ENCODE data around the gene TBC1D19. TPM values are rescaled to one million over a fixed set of nuclear protein-coding genes. Genes with fewer than 3 reads are reported as not detected.

The TBC1D19 gene
- total and polyA plus RNA-seq, 2 donors: 9.7 to 43.3 TPM

DNA sequence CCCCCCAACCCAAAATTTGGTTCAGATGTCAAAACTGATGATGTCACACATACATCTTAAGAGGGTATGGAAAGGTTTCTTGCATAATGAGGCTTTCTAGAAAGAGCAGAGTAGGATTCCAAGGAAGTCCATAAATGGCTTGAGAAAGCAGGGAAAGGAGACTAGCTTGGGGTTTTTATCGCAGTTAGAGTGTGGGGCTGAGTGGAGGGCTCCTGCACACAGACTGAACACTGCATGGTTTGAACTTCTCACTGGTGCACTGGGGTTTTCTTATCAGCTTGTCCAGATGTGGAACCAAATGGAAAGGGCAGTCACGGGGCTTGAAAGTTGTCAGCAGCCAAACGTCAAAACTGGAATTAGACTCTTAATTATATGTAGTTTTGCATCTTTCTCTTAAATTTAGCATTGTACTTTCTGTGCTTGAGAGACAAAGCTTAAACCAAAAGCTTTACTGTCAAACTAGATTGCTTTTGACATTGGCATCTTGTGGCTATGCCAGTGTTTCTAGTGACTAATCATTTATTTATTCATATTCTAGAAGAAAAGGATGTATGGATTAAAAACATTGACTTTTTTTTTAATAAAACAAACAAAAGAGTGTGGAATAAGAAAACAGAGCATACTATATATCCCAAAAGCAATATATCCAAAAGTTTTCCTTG, 198.4 kb downstream of the TBC1D19 start:
- no peaks in the 10 kb centered on the region for H3K27me3 ChIP-seq (ENCODE audit: control insufficient read depth in 2 of 2, insufficient read depth in 1 of 2, low read length in 1 of 2)
- peaks cover 0 to 6% of the 10 kb centered on the region in 2 donors for H3K4me1 ChIP-seq (ENCODE audit: control insufficient read depth in 2 of 2, insufficient read depth in 2 of 2, low read length in 2 of 2)
- peaks cover 5 to 10% of the 10 kb centered on the region in 2 donors for H3K36me3 ChIP-seq (ENCODE audit: control insufficient read depth in 2 of 2, insufficient read depth in 2 of 2, low read length in 1 of 2)
- DNase-seq (ENCODE audit: low read depth in 6 of 9, low spot score in 9 of 9): no peak
- no peak overlapping the region for H3K4me3 ChIP-seq (ENCODE audit: low read length in 2 of 2)
- H3K9me3 ChIP-seq (ENCODE audit: control insufficient read depth in 2 of 2, insufficient read depth in 1 of 2, low read length in 1 of 2): no peaks in the 10 kb centered on the region
- 57% methylated on average over 3 of the region's 3 CpGs for WGBS
- H3K27ac ChIP-seq (ENCODE audit: low read depth in 1 of 2, low read length in 1 of 2): no peak overlapping the region

DNA sequence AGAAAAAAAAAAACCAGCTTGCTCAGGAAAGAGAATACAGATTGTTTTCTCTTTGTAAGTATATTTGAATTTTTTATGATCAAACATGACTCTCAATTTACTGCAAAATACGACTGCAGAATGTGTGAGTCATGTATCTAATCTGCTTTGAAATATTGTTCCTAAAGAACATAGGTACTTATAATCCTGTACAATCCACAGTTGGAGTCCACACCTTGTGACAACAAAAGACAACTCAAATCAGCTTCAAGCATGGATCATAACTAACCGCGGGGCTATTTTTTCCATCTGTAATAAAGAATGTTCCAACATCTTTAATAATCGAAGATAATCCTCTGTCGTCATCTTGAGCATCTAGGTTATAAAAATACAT, 198.9 kb downstream of the TBC1D19 start:
- WGBS: 85% methylated on average over 5 of the region's 5 CpGs
- no peaks in the 10 kb centered on the region for H3K9me3 ChIP-seq (ENCODE audit: control insufficient read depth in 2 of 2, insufficient read depth in 1 of 2, low read length in 1 of 2)
- H3K36me3 ChIP-seq (ENCODE audit: control insufficient read depth in 2 of 2, insufficient read depth in 2 of 2, low read length in 1 of 2): peaks cover 2 to 10% of the 10 kb centered on the region in 2 donors
- no peak overlapping the region for H3K27ac ChIP-seq (ENCODE audit: low read depth in 1 of 2, low read length in 1 of 2)
- peaks cover 3 to 11% of the 10 kb centered on the region in 2 donors for H3K4me1 ChIP-seq (ENCODE audit: control insufficient read depth in 2 of 2, insufficient read depth in 2 of 2, low read length in 2 of 2)
- H3K4me3 ChIP-seq (ENCODE audit: low read length in 2 of 2): no peak overlapping the region
- H3K27me3 ChIP-seq (ENCODE audit: control insufficient read depth in 2 of 2, insufficient read depth in 1 of 2, low read length in 1 of 2): no peaks in the 10 kb centered on the region
- no peak for DNase-seq (ENCODE audit: low read depth in 6 of 9, low spot score in 9 of 9)

DNA sequence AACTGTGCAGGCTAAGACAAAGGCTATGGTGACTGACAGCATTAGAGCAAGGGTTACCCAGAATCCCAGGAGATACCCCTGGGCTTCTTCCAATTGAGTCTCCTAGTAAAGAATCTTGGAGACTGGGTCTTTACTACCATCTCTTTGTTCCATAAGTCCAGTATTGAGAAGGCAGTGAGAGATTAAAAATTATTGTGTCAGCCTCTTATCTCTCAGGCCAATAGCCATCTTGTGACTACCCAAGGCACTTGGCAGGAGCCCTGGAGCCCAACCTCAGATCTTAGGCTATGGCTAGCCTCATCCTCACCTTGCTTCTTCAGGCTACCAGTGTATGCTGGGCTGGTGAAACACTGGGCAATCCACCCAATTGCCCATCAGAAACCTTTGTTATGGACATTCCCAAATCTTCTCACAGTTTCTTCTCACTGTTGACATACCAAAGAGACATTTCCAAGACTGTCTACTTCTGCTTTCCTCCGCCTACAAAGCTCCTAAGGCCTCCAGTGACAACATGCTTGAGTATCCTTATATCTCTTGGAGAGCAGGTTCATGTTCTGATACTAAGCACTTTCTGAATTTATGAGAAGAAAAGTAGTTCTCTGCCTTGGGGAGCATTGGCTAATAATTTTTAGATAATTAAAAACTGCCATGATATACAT, 200.5 kb downstream of the TBC1D19 start:
- Histone ChIP-seq H3K27ac (ENCODE audit: low read depth in 1 of 2, low read length in 1 of 2) (no peak overlapping the region), H3K4me1 (ENCODE audit: control insufficient read depth in 2 of 2, insufficient read depth in 2 of 2, low read length in 2 of 2) (peaks cover 10 to 18% of the 10 kb centered on the region in 2 donors), H3K9me3 (ENCODE audit: control insufficient read depth in 2 of 2, insufficient read depth in 1 of 2, low read length in 1 of 2) (no peaks in the 10 kb centered on the region), H3K36me3 (ENCODE audit: control insufficient read depth in 2 of 2, insufficient read depth in 2 of 2, low read length in 1 of 2) (peaks cover 2 to 10% of the 10 kb centered on the region in 2 donors), H3K4me3 (ENCODE audit: low read length in 2 of 2) (no peak overlapping the region), H3K27me3 (ENCODE audit: control insufficient read depth in 2 of 2, insufficient read depth in 1 of 2, low read length in 1 of 2) (no peaks in the 10 kb centered on the region)
- DNase-seq (ENCODE audit: low read depth in 6 of 9, low spot score in 9 of 9): no peak
- WGBS: 100% methylated on average over 1 of the region's 1 CpG

DNA sequence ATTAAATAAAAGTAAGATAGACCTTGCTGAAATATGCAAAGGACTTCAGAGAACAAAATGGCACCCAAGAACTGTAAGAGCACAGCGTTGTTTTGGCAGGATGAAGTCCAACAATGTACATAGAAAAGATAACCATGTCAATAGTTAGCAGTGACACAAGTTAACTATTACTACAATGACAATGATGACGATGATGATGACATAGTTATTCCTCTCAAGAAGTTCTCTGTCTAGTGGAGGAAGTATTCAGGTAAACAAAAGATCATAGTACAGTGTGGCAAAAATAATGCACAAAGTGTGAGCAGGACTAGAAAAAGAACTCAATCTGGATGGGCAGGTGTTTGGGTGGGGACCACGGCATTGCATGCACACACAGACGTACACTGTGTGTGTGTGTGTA, 201.4 kb downstream of the TBC1D19 start:
- Histone ChIP-seq H3K4me1 (ENCODE audit: control insufficient read depth in 2 of 2, insufficient read depth in 2 of 2, low read length in 2 of 2) (peaks cover 10 to 17% of the 10 kb centered on the region in 2 donors), H3K36me3 (ENCODE audit: control insufficient read depth in 2 of 2, insufficient read depth in 2 of 2, low read length in 1 of 2) (peaks cover 2 to 10% of the 10 kb centered on the region in 2 donors), H3K27ac (ENCODE audit: low read depth in 1 of 2, low read length in 1 of 2) (no peak overlapping the region), H3K9me3 (ENCODE audit: control insufficient read depth in 2 of 2, insufficient read depth in 1 of 2, low read length in 1 of 2) (no peaks in the 10 kb centered on the region), H3K4me3 (ENCODE audit: low read length in 2 of 2) (no peak overlapping the region), H3K27me3 (ENCODE audit: control insufficient read depth in 2 of 2, insufficient read depth in 1 of 2, low read length in 1 of 2) (no peaks in the 10 kb centered on the region)
- no peak for DNase-seq (ENCODE audit: low read depth in 6 of 9, low spot score in 9 of 9)
- 97% methylated on average over 4 of the region's 4 CpGs for WGBS

DNA sequence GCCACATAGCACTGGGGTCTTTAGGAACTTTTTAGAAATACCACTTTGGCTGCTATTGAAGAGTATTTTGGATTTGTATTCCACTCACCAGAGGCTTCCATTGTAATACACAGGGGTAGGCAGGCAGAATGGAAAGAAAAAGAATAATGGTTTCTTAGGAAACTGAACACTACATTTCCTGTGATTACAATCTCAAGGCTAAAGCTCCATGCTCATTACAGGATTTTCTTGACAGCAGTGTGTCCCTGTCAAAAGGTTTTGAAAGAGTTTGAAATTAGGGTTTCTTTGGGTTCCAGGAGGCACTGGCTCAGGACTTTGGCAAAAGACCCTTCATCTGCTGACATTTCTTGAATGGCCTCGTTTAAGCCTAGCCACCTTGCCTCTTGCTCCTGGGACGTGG, 201.9 kb downstream of the TBC1D19 start:
- 95% methylated on average over 2 of the region's 2 CpGs for WGBS
- H3K4me3 ChIP-seq (ENCODE audit: low read length in 2 of 2): no peak overlapping the region
- DNase-seq (ENCODE audit: low read depth in 6 of 9, low spot score in 9 of 9): no peak

DNA sequence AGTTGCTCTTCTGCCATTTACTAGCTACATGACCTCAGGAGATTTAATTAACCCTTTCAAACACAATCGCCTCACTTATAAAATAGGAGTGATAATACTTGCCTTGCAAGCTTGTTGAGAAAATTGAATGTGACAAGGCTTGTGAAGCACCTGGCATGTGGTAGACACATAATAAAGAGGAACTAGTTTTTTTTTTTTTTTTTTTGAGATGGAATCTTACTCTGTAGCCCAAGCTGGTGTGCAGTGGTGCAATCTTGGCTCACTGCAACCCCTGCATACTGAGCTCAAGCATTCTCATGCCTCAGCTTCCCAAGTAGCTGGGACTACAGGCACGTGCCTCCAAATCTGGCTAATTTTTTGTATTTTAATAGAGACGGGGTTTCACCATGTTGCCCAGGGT, 203.0 kb downstream of the TBC1D19 start:
- 77% methylated on average over 3 of the region's 3 CpGs for WGBS
- Histone ChIP-seq H3K36me3 (ENCODE audit: control insufficient read depth in 2 of 2, insufficient read depth in 2 of 2, low read length in 1 of 2) (peaks cover 2 to 5% of the 10 kb centered on the region in 2 donors), H3K27me3 (ENCODE audit: control insufficient read depth in 2 of 2, insufficient read depth in 1 of 2, low read length in 1 of 2) (no peaks in the 10 kb centered on the region), H3K4me1 (ENCODE audit: control insufficient read depth in 2 of 2, insufficient read depth in 2 of 2, low read length in 2 of 2) (peaks cover 10 to 17% of the 10 kb centered on the region in 2 donors), H3K9me3 (ENCODE audit: control insufficient read depth in 2 of 2, insufficient read depth in 1 of 2, low read length in 1 of 2) (no peaks in the 10 kb centered on the region), H3K27ac (ENCODE audit: low read depth in 1 of 2, low read length in 1 of 2) (no peak overlapping the region), H3K4me3 (ENCODE audit: low read length in 2 of 2) (no peak overlapping the region)
- DNase-seq (ENCODE audit: low read depth in 6 of 9, low spot score in 9 of 9): no peak

More for the DNA sequence above, 201.9 kb downstream of the TBC1D19 start:
- H3K27ac ChIP-seq (ENCODE audit: low read depth in 1 of 2, low read length in 1 of 2): no peak overlapping the region
- H3K9me3 ChIP-seq (ENCODE audit: control insufficient read depth in 2 of 2, insufficient read depth in 1 of 2, low read length in 1 of 2): no peaks in the 10 kb centered on the region
- H3K36me3 ChIP-seq (ENCODE audit: control insufficient read depth in 2 of 2, insufficient read depth in 2 of 2, low read length in 1 of 2): peaks cover 2 to 5% of the 10 kb centered on the region in 2 donors
- H3K27me3 ChIP-seq (ENCODE audit: control insufficient read depth in 2 of 2, insufficient read depth in 1 of 2, low read length in 1 of 2): no peaks in the 10 kb centered on the region
- H3K4me1 ChIP-seq (ENCODE audit: control insufficient read depth in 2 of 2, insufficient read depth in 2 of 2, low read length in 2 of 2): peaks cover 10 to 17% of the 10 kb centered on the region in 2 donors

DNA sequence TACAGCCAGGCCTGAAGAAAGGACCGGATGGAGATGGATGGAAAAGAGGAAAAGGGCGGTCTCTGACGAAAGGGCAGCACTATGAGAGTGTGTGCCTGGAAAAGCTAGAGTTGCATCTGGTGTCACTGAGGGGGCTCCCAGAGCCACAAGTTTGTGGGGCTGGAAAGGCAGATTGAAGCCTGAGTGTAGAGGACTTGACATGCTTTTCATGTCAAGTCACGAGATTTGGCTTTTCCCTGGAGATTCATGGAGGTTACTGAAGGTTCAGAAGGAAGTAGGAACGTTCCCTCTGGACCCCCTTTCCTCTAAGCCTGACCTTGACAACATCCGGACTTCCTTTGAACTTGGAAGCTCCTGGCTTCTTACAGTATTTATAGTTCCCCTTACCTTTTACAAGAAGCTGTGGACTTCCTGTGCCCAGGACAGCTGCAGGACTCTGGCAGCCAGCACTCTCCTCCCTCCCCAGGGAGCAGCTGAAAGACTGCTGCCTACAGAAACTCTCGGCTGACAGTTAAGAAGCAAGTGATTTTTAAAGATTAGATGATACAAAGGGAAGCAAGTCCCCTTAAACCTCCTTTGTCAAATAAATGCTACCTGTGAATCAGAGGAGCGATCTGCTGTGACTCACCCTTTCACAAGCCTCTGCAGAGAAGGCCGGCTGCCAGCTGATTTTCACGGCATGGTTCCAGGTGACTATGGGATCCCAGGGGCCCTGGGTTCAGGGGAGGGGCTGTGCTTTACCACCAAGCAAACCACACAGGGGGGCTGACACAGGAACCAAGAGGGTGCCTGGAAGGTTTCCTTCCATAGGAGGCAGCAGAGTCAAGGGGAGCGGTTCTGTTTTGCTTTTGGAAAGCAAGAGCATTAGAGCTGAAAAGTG, 203.8 kb downstream of the TBC1D19 start:
- 41% methylated on average over 11 of the region's 11 CpGs for WGBS
- peak overlapping the region; percentile 38 to 40 for H3K27ac ChIP-seq (ENCODE audit: low read depth in 1 of 2, low read length in 1 of 2)
- peaks cover 0 to 5% of the 10 kb centered on the region in 2 donors for H3K36me3 ChIP-seq (ENCODE audit: control insufficient read depth in 2 of 2, insufficient read depth in 2 of 2, low read length in 1 of 2)
- H3K9me3 ChIP-seq (ENCODE audit: control insufficient read depth in 2 of 2, insufficient read depth in 1 of 2, low read length in 1 of 2): no peaks in the 10 kb centered on the region
- H3K27me3 ChIP-seq (ENCODE audit: control insufficient read depth in 2 of 2, insufficient read depth in 1 of 2, low read length in 1 of 2): no peaks in the 10 kb centered on the region
- DNase-seq (ENCODE audit: low read depth in 6 of 9, low spot score in 9 of 9): peak; percentile 20 to 78 (median 43)
- peaks cover 10 to 17% of the 10 kb centered on the region in 2 donors for H3K4me1 ChIP-seq (ENCODE audit: control insufficient read depth in 2 of 2, insufficient read depth in 2 of 2, low read length in 2 of 2)
- H3K4me3 ChIP-seq (ENCODE audit: low read length in 2 of 2): no peak overlapping the region

DNA sequence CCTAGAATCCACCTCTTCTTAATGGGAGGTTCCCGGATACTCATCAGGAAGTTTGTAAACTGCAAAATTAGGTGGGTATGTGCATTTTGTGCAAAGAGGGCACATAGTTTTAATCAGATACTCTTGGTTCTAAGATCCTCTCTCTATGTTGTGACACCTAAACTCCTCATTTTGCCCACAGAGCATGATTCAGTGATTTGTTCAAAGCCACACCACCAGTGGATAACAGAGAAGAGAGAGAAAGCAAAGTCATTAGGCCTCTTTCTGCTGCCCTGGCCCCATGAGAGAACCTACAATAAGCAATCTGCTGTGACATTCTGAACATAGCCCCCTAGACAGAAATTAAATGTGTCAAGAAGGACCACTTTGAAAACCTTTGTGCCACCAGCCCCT, 204.5 kb downstream of the TBC1D19 start:
- H3K27ac ChIP-seq (ENCODE audit: low read depth in 1 of 2, low read length in 1 of 2): peak overlapping the region in 1 of 2 donors; percentile 3

DNA sequence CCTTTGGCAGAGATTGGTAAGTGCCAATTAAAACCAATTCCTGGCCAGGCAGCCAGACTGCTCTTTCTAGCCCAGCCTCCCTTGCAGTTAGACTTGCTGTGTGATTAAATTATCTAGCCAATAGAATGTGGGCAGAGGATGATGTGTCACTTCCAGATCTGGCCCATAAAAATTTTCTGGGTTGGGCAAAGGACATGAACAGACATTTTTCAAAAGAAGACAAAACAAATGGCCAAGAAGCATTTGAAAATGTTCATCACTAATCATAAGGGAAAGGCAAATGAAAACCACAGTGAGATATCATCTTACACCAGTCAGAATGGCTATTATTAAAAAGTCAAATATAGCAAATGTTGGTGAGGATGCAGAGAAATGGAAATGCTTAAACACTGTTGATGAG, 205.3 kb downstream of the TBC1D19 start:
- DNase-seq (ENCODE audit: low read depth in 6 of 9, low spot score in 9 of 9): no peak
- Histone ChIP-seq H3K27me3 (ENCODE audit: control insufficient read depth in 2 of 2, insufficient read depth in 1 of 2, low read length in 1 of 2) (no peaks in the 10 kb centered on the region), H3K27ac (ENCODE audit: low read depth in 1 of 2, low read length in 1 of 2) (no peak overlapping the region), H3K4me3 (ENCODE audit: low read length in 2 of 2) (no peak overlapping the region), H3K4me1 (ENCODE audit: control insufficient read depth in 2 of 2, insufficient read depth in 2 of 2, low read length in 2 of 2) (peaks cover 10 to 17% of the 10 kb centered on the region in 2 donors), H3K9me3 (ENCODE audit: control insufficient read depth in 2 of 2, insufficient read depth in 1 of 2, low read length in 1 of 2) (no peaks in the 10 kb centered on the region), H3K36me3 (ENCODE audit: control insufficient read depth in 2 of 2, insufficient read depth in 2 of 2, low read length in 1 of 2) (peaks cover 0 to 1% of the 10 kb centered on the region in 2 donors)

More for the DNA sequence above, 204.5 kb downstream of the TBC1D19 start:
- WGBS: 56% methylated on average over 1 of the region's 1 CpG
- H3K36me3 ChIP-seq (ENCODE audit: control insufficient read depth in 2 of 2, insufficient read depth in 2 of 2, low read length in 1 of 2): peaks cover 0 to 5% of the 10 kb centered on the region in 2 donors
- no peak overlapping the region for H3K4me3 ChIP-seq (ENCODE audit: low read length in 2 of 2)
- no peaks in the 10 kb centered on the region for H3K27me3 ChIP-seq (ENCODE audit: control insufficient read depth in 2 of 2, insufficient read depth in 1 of 2, low read length in 1 of 2)
- H3K4me1 ChIP-seq (ENCODE audit: control insufficient read depth in 2 of 2, insufficient read depth in 2 of 2, low read length in 2 of 2): peaks cover 10 to 17% of the 10 kb centered on the region in 2 donors
- H3K9me3 ChIP-seq (ENCODE audit: control insufficient read depth in 2 of 2, insufficient read depth in 1 of 2, low read length in 1 of 2): no peaks in the 10 kb centered on the region
- no peak for DNase-seq (ENCODE audit: low read depth in 6 of 9, low spot score in 9 of 9)

Data from thymus (tissue), 11 donors.